ENCODE data around the gene APP.
A peak's percentile ranks its signal among the peaks of the same experiment; 100 is the strongest.

Gene APP

GRCh38 chr21:26072666-26073615 is 97.6 kb downstream of the APP start:
- Histone ChIP-seq H3K27me3 (ENCODE audit: low read length) (no peaks in the 10 kb centered on the region), H3K4me3 (ENCODE audit: insufficient read depth, low read length, poor library complexity, severe bottlenecking) (no peak overlapping the region), H3K79me2 (ENCODE audit: insufficient read depth, low read length) (no peaks in the 10 kb centered on the region), H3F3A (ENCODE audit: insufficient read depth) (no peaks in the 10 kb centered on the region), H2AFZ (ENCODE audit: low read depth, low read length, severe bottlenecking) (no peak overlapping the region), H3K4me2 (ENCODE audit: low read depth, low read length, poor library complexity, severe bottlenecking) (no peak overlapping the region), H3K27ac (ENCODE audit: low read depth, low read length) (no peak overlapping the region), H4K20me1 (ENCODE audit: low read depth, low read length) (no peaks in the 10 kb centered on the region), H3K9me3 (ENCODE audit: insufficient read depth, low read length) (no peaks in the 10 kb centered on the region), H3K36me3 (ENCODE audit: low read length) (no peaks in the 10 kb centered on the region), H3K9me2 (replicated peaks; ENCODE audit: insufficient read depth, low read length) (no peaks in the 10 kb centered on the region), H3K9ac (ENCODE audit: low read length) (no peak overlapping the region)
- no peak for TF ChIP-seq EZH2phosphoT487 (conservative IDR thresholded peaks at IDR 0.05; ENCODE audit: low read length)

GRCh38 chr21:26070822-26071425 is 99.6 kb downstream of the APP start:
- no peaks in the 10 kb centered on the region for H3K79me2 ChIP-seq (ENCODE audit: insufficient read depth, low read length)
- H2AFZ ChIP-seq (ENCODE audit: low read depth, low read length, severe bottlenecking), result peak overlapping the region; percentile 35
- no peak overlapping the region for H3K4me3 ChIP-seq (ENCODE audit: insufficient read depth, low read length, poor library complexity, severe bottlenecking)
- H3K9ac ChIP-seq (ENCODE audit: low read length), result no peak overlapping the region
- no peaks in the 10 kb centered on the region for H3K36me3 ChIP-seq (ENCODE audit: low read length)
- no peak for TF ChIP-seq EZH2phosphoT487 (conservative IDR thresholded peaks at IDR 0.05; ENCODE audit: low read length)
- TF ChIP-seq CTCF (IDR thresholded peaks at IDR 0.05; ENCODE audit: insufficient read depth, low read length, poor library complexity, severe bottlenecking), result no peak
- H3K4me2 ChIP-seq (ENCODE audit: low read depth, low read length, poor library complexity, severe bottlenecking), result no peak overlapping the region
- H3K9me2 ChIP-seq (replicated peaks; ENCODE audit: insufficient read depth, low read length), result no peaks in the 10 kb centered on the region
- no peaks in the 10 kb centered on the region for H4K20me1 ChIP-seq (ENCODE audit: low read depth, low read length)
- no peaks in the 10 kb centered on the region for H3K9me3 ChIP-seq (ENCODE audit: insufficient read depth, low read length)
- H3K27ac ChIP-seq (ENCODE audit: low read depth, low read length), result no peak overlapping the region
- H3K27me3 ChIP-seq (ENCODE audit: low read length), result no peaks in the 10 kb centered on the region
- H3F3A ChIP-seq (ENCODE audit: insufficient read depth), result no peaks in the 10 kb centered on the region

- Histone ChIP-seq H3K4me3 (ENCODE audit: insufficient read depth, low read length, poor library complexity, severe bottlenecking) (no peak overlapping the region), H3K27me3 (ENCODE audit: low read length) (no peaks in the 10 kb centered on the region), H4K20me1 (ENCODE audit: low read depth, low read length) (no peaks in the 10 kb centered on the region), H3F3A (ENCODE audit: insufficient read depth) (no peaks in the 10 kb centered on the region), H2AFZ (ENCODE audit: low read depth, low read length, severe bottlenecking) (no peak overlapping the region), H3K4me2 (ENCODE audit: low read depth, low read length, poor library complexity, severe bottlenecking) (no peak overlapping the region), H3K9ac (ENCODE audit: low read length) (no peak overlapping the region), H3K9me2 (replicated peaks; ENCODE audit: insufficient read depth, low read length) (no peaks in the 10 kb centered on the region), H3K79me2 (ENCODE audit: insufficient read depth, low read length) (no peaks in the 10 kb centered on the region), H3K27ac (ENCODE audit: low read depth, low read length) (no peak overlapping the region), H3K36me3 (ENCODE audit: low read length) (no peaks in the 10 kb centered on the region), H3K9me3 (ENCODE audit: insufficient read depth, low read length) (no peaks in the 10 kb centered on the region)
- TF ChIP-seq EZH2phosphoT487 (conservative IDR thresholded peaks at IDR 0.05; ENCODE audit: low read length) (no peak), CTCF (IDR thresholded peaks at IDR 0.05; ENCODE audit: insufficient read depth, low read length, poor library complexity, severe bottlenecking) (no peak)
Measured at GRCh38 chr21:26070121-26070520, 100.4 kb downstream of the APP start.

GRCh38 chr21:26068776-26069175 is 101.8 kb downstream of the APP start:
- Histone ChIP-seq H3K9me3 (ENCODE audit: insufficient read depth, low read length) (no peaks in the 10 kb centered on the region), H3K27me3 (ENCODE audit: low read length) (no peaks in the 10 kb centered on the region), H3K27ac (ENCODE audit: low read depth, low read length) (no peak overlapping the region), H3K9me2 (replicated peaks; ENCODE audit: insufficient read depth, low read length) (no peaks in the 10 kb centered on the region), H4K20me1 (ENCODE audit: low read depth, low read length) (no peaks in the 10 kb centered on the region), H3K4me2 (ENCODE audit: low read depth, low read length, poor library complexity, severe bottlenecking) (no peak overlapping the region), H2AFZ (ENCODE audit: low read depth, low read length, severe bottlenecking) (no peak overlapping the region), H3K79me2 (ENCODE audit: insufficient read depth, low read length) (no peaks in the 10 kb centered on the region), H3F3A (ENCODE audit: insufficient read depth) (no peaks in the 10 kb centered on the region), H3K36me3 (ENCODE audit: low read length) (no peaks in the 10 kb centered on the region), H3K9ac (ENCODE audit: low read length) (no peak overlapping the region), H3K4me3 (ENCODE audit: insufficient read depth, low read length, poor library complexity, severe bottlenecking) (no peak overlapping the region)
- TF ChIP-seq EZH2phosphoT487 (conservative IDR thresholded peaks at IDR 0.05; ENCODE audit: low read length) (no peak), CTCF (IDR thresholded peaks at IDR 0.05; ENCODE audit: insufficient read depth, low read length, poor library complexity, severe bottlenecking) (no peak)
